Endothelial cell (in vitro differentiated cells): ENCODE measurements around the gene COL25A1. TPM values are rescaled to one million over a fixed set of nuclear protein-coding genes. Genes with fewer than 3 reads are reported as not detected.

Experiments
- DNase-seq: peaks from one replicate; pipeline ENCODE4 v3.0.0; 2021; ENCODE audit warnings: low spot score
- H3K27ac Mint-ChIP-seq: one replicate; pipeline ENCODE4 v1.8.0; 2021; ENCODE audit warnings: mixed read lengths, inconsistent platforms; ENCODE audit not compliant: unreplicated experiment
- H3K27me3 Mint-ChIP-seq: one replicate; pipeline ENCODE4 v1.8.0; 2021; ENCODE audit warnings: mild to moderate bottlenecking, moderate library complexity, mixed read lengths, inconsistent platforms; ENCODE audit not compliant: unreplicated experiment
- H3K36me3 Mint-ChIP-seq: one replicate; pipeline ENCODE4 v1.8.0; 2021; ENCODE audit warnings: mild to moderate bottlenecking, low read depth, mixed read lengths, inconsistent platforms; ENCODE audit not compliant: unreplicated experiment
- H3K4me1 Mint-ChIP-seq: one replicate; pipeline ENCODE4 v1.8.0; 2021; ENCODE audit warnings: mild to moderate bottlenecking, mixed read lengths, inconsistent platforms; ENCODE audit not compliant: unreplicated experiment
- H3K4me3 Mint-ChIP-seq: one replicate; pipeline ENCODE4 v1.8.0; 2021; ENCODE audit warnings: mild to moderate bottlenecking, mixed read lengths, inconsistent platforms; ENCODE audit not compliant: unreplicated experiment
- H3K9me3 Mint-ChIP-seq: one replicate; pipeline ENCODE4 v1.8.0; 2021; ENCODE audit warnings: mixed read lengths, inconsistent platforms; ENCODE audit not compliant: unreplicated experiment
- total RNA-seq: library from RNA; stranded (reverse); fragmentation: NEBNext Ultra II Directional; extraction: Animal tissue kit (Norgen Biotek cat#: 25700); gene quantifications from one replicate; pipeline ENCODE4 v1.2.1, GENCODE V29; 2021; ENCODE audit not compliant: unreplicated experiment
- TF ChIP-seq, protein P1 (sequence below): fragments of 200-600 bp; sonication (generic); IDR thresholded peaks from one replicate; pipeline ENCODE4 v1.5.0; 2021; ENCODE audit warnings: antibody characterized with exemption; ENCODE audit not compliant: unreplicated experiment

COL25A1 gene
- total RNA-seq, 1 donor from 2014 or later: 22.7 TPM

DNA sequence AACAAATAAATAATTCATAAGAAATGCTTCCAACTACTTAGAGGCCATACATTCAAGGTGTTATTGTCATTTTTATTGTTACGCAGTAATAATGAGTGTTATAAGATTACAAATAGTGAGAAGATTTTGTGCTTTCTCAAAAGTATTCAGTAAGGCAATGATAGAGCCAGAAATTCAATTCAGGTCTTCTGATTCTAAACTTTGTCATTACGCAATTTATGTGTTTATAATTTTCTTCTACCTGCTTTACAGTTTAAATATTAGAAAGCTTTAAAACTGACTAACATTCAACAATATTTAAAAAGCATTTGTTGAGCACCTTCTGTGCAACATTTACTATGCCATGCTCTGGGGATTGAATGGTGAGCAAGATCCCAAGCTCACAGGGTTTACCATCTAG, 356.2 kb downstream of the COL25A1 start:
- TF ChIP-seq, protein P1, sequence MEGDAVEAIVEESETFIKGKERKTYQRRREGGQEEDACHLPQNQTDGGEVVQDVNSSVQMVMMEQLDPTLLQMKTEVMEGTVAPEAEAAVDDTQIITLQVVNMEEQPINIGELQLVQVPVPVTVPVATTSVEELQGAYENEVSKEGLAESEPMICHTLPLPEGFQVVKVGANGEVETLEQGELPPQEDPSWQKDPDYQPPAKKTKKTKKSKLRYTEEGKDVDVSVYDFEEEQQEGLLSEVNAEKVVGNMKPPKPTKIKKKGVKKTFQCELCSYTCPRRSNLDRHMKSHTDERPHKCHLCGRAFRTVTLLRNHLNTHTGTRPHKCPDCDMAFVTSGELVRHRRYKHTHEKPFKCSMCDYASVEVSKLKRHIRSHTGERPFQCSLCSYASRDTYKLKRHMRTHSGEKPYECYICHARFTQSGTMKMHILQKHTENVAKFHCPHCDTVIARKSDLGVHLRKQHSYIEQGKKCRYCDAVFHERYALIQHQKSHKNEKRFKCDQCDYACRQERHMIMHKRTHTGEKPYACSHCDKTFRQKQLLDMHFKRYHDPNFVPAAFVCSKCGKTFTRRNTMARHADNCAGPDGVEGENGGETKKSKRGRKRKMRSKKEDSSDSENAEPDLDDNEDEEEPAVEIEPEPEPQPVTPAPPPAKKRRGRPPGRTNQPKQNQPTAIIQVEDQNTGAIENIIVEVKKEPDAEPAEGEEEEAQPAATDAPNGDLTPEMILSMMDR: no peak
- H3K9me3 Mint-ChIP-seq: no peaks in the 10 kb centered on the region
- no peaks in the 10 kb centered on the region for H3K36me3 Mint-ChIP-seq
- no peak overlapping the region for H3K4me3 Mint-ChIP-seq
- H3K27me3 Mint-ChIP-seq: peaks cover 5% of the 10 kb centered on the region
- H3K4me1 Mint-ChIP-seq: no peaks in the 10 kb centered on the region
- no peak overlapping the region for H3K27ac Mint-ChIP-seq
- no peak for DNase-seq

- no peaks in the 10 kb centered on the region for H3K9me3 Mint-ChIP-seq
- peaks cover 3% of the 10 kb centered on the region for H3K27me3 Mint-ChIP-seq
- H3K4me1 Mint-ChIP-seq: no peaks in the 10 kb centered on the region
- no peak for DNase-seq
- TF ChIP-seq, protein P1: no peak
- no peak overlapping the region for H3K27ac Mint-ChIP-seq
- H3K36me3 Mint-ChIP-seq: no peaks in the 10 kb centered on the region
- H3K4me3 Mint-ChIP-seq: no peak overlapping the region
These were observed 358.4 kb downstream of the COL25A1 start for GRCh38 chr4:108943976-108944591.

GRCh38 chr4:108943371-108943770, 359.1 kb downstream of the COL25A1 start:
- no peaks in the 10 kb centered on the region for H3K4me1 Mint-ChIP-seq
- H3K27ac Mint-ChIP-seq: no peak overlapping the region
- peaks cover 3% of the 10 kb centered on the region for H3K27me3 Mint-ChIP-seq
- no peak overlapping the region for H3K4me3 Mint-ChIP-seq
- H3K9me3 Mint-ChIP-seq: no peaks in the 10 kb centered on the region
- H3K36me3 Mint-ChIP-seq: no peaks in the 10 kb centered on the region
- TF ChIP-seq, protein P1: no peak
- DNase-seq: no peak

DNA sequence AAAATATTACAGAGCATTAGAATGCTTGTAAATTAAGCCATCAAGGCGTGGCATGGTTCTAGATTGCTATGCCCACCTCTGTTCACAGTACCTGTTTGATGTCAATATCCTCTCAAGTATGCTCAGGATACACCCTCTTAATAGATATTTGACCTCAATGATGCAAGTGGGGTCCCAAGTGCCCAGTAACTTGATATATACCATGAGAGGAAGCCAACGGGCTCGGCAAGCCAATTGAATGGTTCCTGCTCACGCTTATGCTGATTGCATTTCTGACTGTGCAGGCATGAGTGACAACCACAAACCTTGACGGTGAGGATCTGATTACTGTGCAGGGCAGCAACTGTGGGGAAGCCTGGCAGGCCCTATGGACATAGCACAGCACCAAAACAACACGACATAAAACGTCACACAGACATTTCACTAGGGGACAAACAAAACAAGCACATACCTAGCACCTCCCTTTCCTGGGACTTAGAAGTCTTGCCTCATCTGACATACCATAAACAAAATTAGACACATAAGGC, 360.5 kb downstream of the COL25A1 start:
- Mint-ChIP-seq H3K27ac (no peak overlapping the region), H3K27me3 (peaks cover 3% of the 10 kb centered on the region), H3K36me3 (no peaks in the 10 kb centered on the region), H3K4me1 (peaks cover 5% of the 10 kb centered on the region), H3K4me3 (no peak overlapping the region), H3K9me3 (no peaks in the 10 kb centered on the region)
- no peak for DNase-seq
- TF ChIP-seq, protein P1: no peak

DNA sequence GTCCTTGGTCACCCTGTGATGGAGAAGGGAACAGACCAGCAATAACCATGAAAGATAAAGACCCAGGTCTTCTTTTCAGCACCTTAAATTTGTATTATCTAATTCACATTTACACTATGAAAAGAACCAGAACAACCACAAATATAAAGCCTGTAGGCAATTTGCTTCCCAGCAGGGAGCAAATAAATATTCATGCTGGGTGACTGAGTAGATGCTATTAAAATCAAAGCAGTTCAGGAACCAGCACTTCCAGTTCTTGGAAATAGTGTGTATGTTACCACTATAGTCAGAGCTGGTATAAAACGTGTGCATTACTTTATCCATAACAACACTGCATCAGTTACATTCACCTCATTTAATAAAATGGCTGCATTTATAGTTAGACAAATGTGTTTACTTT, 361.8 kb downstream of the COL25A1 start:
- no peak for DNase-seq
- H3K27me3 Mint-ChIP-seq: no peaks in the 10 kb centered on the region
- peaks cover 8% of the 10 kb centered on the region for H3K4me1 Mint-ChIP-seq
- no peaks in the 10 kb centered on the region for H3K9me3 Mint-ChIP-seq
- H3K4me3 Mint-ChIP-seq: no peak overlapping the region
- no peaks in the 10 kb centered on the region for H3K36me3 Mint-ChIP-seq
- no peak overlapping the region for H3K27ac Mint-ChIP-seq
- TF ChIP-seq, protein P1: no peak
